Tibial nerve (tissue), 4 donors: ENCODE measurements around the gene OTOA. TPM values are rescaled to one million over a fixed set of nuclear protein-coding genes. Genes with fewer than 3 reads are reported as not detected.

Experiments
- DNase-seq, 2 donors: peaks; one replicate each; pipeline ENCODE4 v3.0.0-alpha.2; 2019; ENCODE audit warnings: low spot score in 2 of 2
- H3K27ac ChIP-seq, 4 donors: fragments of 200-600 bp; sonication (generic) in 3 of 4; one replicate each; pipeline ENCODE4 v1.5.1; 2017 to 2019; ENCODE audit warnings: mild to moderate bottlenecking in 1 of 4
- H3K27me3 ChIP-seq, 2 donors: fragments of 200-600 bp; sonication (generic) in 1 of 2; one replicate each; pipeline versions ENCODE4 v1.5.1 to v1.6.0; 2017 to 2019
- H3K36me3 ChIP-seq, 3 donors: fragments of 200-600 bp; sonication (generic); one replicate each; pipeline ENCODE4 v1.5.1; 2018 to 2019
- H3K4me1 ChIP-seq, 4 donors: fragments of 200-600 bp; sonication (generic) in 3 of 4; one replicate each; pipeline ENCODE4 v1.5.1; 2017 to 2019
- H3K4me3 ChIP-seq, 4 donors: fragments of 200-600 bp; sonication (generic) in 3 of 4; one replicate each; pipeline ENCODE4 v1.5.1; 2017 to 2019; ENCODE audit warnings: mild to moderate bottlenecking in 1 of 4, moderate library complexity in 1 of 4
- H3K9me3 ChIP-seq, 4 donors: fragments of 200-600 bp; sonication (generic) in 3 of 4; one replicate each; pipeline ENCODE4 v1.5.1; 2017 to 2019
- CTCF ChIP-seq, 5 experiments: fragments of 200-600 bp in 3 of 5; fragments of 450-650 bp in 2 of 5; sonication (generic) in 3 of 5; IDR thresholded peaks; one replicate each; pipeline ENCODE4 v1.5.1; 2016 to 2019; ENCODE audit warnings: antibody characterized with exemption in 5 of 5, mild to moderate bottlenecking in 3 of 5, moderate library complexity in 2 of 5
- EP300 ChIP-seq, 2 donors: sonication (generic); formaldehyde crosslinking; IDR thresholded peaks; one replicate each; pipeline ENCODE4 v1.6.1; 2017; ENCODE audit warnings: antibody characterized with exemption in 2 of 2, mild to moderate bottlenecking in 1 of 2
- POLR2A ChIP-seq, 2 donors: fragments of 450-650 bp; IDR thresholded peaks; one replicate each; pipeline ENCODE4 v1.6.1; 2017; ENCODE audit warnings: antibody characterized with exemption in 2 of 2, mild to moderate bottlenecking in 2 of 2, moderate library complexity in 2 of 2
- WGBS, 2 donors: methylation state at CpG; one replicate each; pipeline ENCODE4 v1.1.5; 2018; 5-methylcytosine and 5-hydroxymethylcytosine counted together
- total RNA-seq, 4 donors: library from RNA; depleted of rRNA; stranded (reverse); fragments of >200 nt; gene quantifications; one replicate each; pipeline ENCODE4 v1.1.0, GENCODE V29; 2016

Gene OTOA
- total RNA-seq, 4 donors from 2014 or later, result 0.39 to 1.3 (median 0.90) TPM; not detected in 1

- Histone ChIP-seq H3K9me3 (no peaks in the 10 kb centered on the region), H3K36me3 (no peaks in the 10 kb centered on the region), H3K27ac (no peak overlapping the region), H3K27me3 (no peaks in the 10 kb centered on the region), H3K4me3 (no peak overlapping the region), H3K4me1 (no peaks in the 10 kb centered on the region)
- no peak for TF ChIP-seq EP300 (IDR thresholded peaks at IDR 0.05)
- TF ChIP-seq CTCF (IDR thresholded peaks at IDR 0.05), result no peak
- no peak for TF ChIP-seq POLR2A (IDR thresholded peaks at IDR 0.05)
- no peak for DNase-seq
- WGBS, 2 donors, result 61 to 68% methylated on average over 9 of the region's 9 CpGs
Observed at GRCh38 chr16:21698169-21699032, 34.6 kb downstream of the OTOA start.

- Histone ChIP-seq H3K27ac (no peak overlapping the region), H3K4me1 (no peaks in the 10 kb centered on the region), H3K9me3 (no peaks in the 10 kb centered on the region), H3K27me3 (no peaks in the 10 kb centered on the region), H3K4me3 (no peak overlapping the region), H3K36me3 (no peaks in the 10 kb centered on the region)
- TF ChIP-seq POLR2A (IDR thresholded peaks at IDR 0.05), result no peak
- no peak for TF ChIP-seq EP300 (IDR thresholded peaks at IDR 0.05)
- no peak for TF ChIP-seq CTCF (IDR thresholded peaks at IDR 0.05)
- DNase-seq, result no peak
- 47 to 58% methylated on average over 2 of the region's 2 CpGs for WGBS, 2 donors
Observed at GRCh38 chr16:21701271-21701670, 37.5 kb downstream of the OTOA start.

GRCh38 chr16:21702276-21702675 lies 38.5 kb downstream of the OTOA start:
- 69 to 86% methylated on average over 3 of the region's 3 CpGs for WGBS, 2 donors
- TF ChIP-seq POLR2A (IDR thresholded peaks at IDR 0.05) (no peak), EP300 (IDR thresholded peaks at IDR 0.05) (no peak), CTCF (IDR thresholded peaks at IDR 0.05) (no peak)
- H3K4me3 ChIP-seq, result no peak overlapping the region
- H3K4me1 ChIP-seq, result no peaks in the 10 kb centered on the region
- DNase-seq, result no peak
- no peak overlapping the region for H3K27ac ChIP-seq
- H3K9me3 ChIP-seq, result no peaks in the 10 kb centered on the region
- no peaks in the 10 kb centered on the region for H3K27me3 ChIP-seq
- no peaks in the 10 kb centered on the region for H3K36me3 ChIP-seq

GRCh38 chr16:21703156-21703555 lies 39.4 kb downstream of the OTOA start:
- no peak overlapping the region for H3K27ac ChIP-seq
- no peaks in the 10 kb centered on the region for H3K9me3 ChIP-seq
- H3K36me3 ChIP-seq, result no peaks in the 10 kb centered on the region
- no peak overlapping the region for H3K4me3 ChIP-seq
- DNase-seq, result no peak
- no peaks in the 10 kb centered on the region for H3K27me3 ChIP-seq
- no peaks in the 10 kb centered on the region for H3K4me1 ChIP-seq
- WGBS, 2 donors, result 35 to 41% methylated on average over 2 of the region's 2 CpGs
- TF ChIP-seq EP300 (IDR thresholded peaks at IDR 0.05), result no peak
- TF ChIP-seq CTCF (IDR thresholded peaks at IDR 0.05), result no peak
- no peak for TF ChIP-seq POLR2A (IDR thresholded peaks at IDR 0.05)

- no peak overlapping the region for H3K27ac ChIP-seq
- no peaks in the 10 kb centered on the region for H3K4me1 ChIP-seq
- H3K36me3 ChIP-seq, result no peaks in the 10 kb centered on the region
- H3K27me3 ChIP-seq, result no peaks in the 10 kb centered on the region
- no peak for TF ChIP-seq POLR2A (IDR thresholded peaks at IDR 0.05)
- no peak for TF ChIP-seq CTCF (IDR thresholded peaks at IDR 0.05)
- no peak for TF ChIP-seq EP300 (IDR thresholded peaks at IDR 0.05)
- 59 to 64% methylated on average over 5 of the region's 5 CpGs for WGBS, 2 donors
- no peak for DNase-seq
- H3K9me3 ChIP-seq, result no peaks in the 10 kb centered on the region
- H3K4me3 ChIP-seq, result no peak overlapping the region
Observed at GRCh38 chr16:21703589-21704174, 39.9 kb downstream of the OTOA start.
